D721Med (cell line): ENCODE data around the gene FCHO1.
A peak's percentile ranks its signal among the peaks of the same experiment; 100 is the strongest.

Experiments
- DNase-seq: peaks from one replicate; pipeline ENCODE4 v3.0.0; 2011; ENCODE audit warnings: low spot score; ENCODE audit not compliant: insufficient read length
- FAIRE-seq: peaks from 2 replicates; lab custom pipeline; 2011; peaks lifted over from hg19 to GRCh38; lab: Jason Lieb, UNC
- CTCF ChIP-seq: IDR thresholded peaks from 2 replicates; pipeline ENCODE4 v1.5.1; 2012; ENCODE audit warnings: mild to moderate bottlenecking, control low read depth; ENCODE audit not compliant: insufficient read depth; ENCODE audit errors: missing control alignments

FCHO1 gene

GRCh38 chr19:17734146-17734545, 17.1 kb upstream of the FCHO1 start:
- no peak for TF ChIP-seq CTCF
- no peak for FAIRE-seq
- no peak for DNase-seq

- DNase-seq (no peak), FAIRE-seq (no peak)
- no peak for TF ChIP-seq CTCF
These were observed 15.9 kb upstream of the FCHO1 start for GRCh38 chr19:17735410-17735809.

GRCh38 chr19:17737690-17738153, 13.6 kb upstream of the FCHO1 start:
- no peak for TF ChIP-seq CTCF
- no peak for DNase-seq
- FAIRE-seq = no peak

- TF ChIP-seq CTCF = no peak
- DNase-seq = peak; percentile 66
- FAIRE-seq = no peak
These were observed 12.0 kb upstream of the FCHO1 start for GRCh38 chr19:17739121-17739875.

- DNase-seq (no peak), FAIRE-seq (no peak)
- TF ChIP-seq CTCF = no peak
These were observed 9.8 kb upstream of the FCHO1 start for GRCh38 chr19:17741456-17741855.

- FAIRE-seq = no peak
- no peak for TF ChIP-seq CTCF
- no peak for DNase-seq
These were observed 7.2 kb upstream of the FCHO1 start for GRCh38 chr19:17743874-17744580.
